ENCODE measurements around the gene PRPF38A.

DNA sequence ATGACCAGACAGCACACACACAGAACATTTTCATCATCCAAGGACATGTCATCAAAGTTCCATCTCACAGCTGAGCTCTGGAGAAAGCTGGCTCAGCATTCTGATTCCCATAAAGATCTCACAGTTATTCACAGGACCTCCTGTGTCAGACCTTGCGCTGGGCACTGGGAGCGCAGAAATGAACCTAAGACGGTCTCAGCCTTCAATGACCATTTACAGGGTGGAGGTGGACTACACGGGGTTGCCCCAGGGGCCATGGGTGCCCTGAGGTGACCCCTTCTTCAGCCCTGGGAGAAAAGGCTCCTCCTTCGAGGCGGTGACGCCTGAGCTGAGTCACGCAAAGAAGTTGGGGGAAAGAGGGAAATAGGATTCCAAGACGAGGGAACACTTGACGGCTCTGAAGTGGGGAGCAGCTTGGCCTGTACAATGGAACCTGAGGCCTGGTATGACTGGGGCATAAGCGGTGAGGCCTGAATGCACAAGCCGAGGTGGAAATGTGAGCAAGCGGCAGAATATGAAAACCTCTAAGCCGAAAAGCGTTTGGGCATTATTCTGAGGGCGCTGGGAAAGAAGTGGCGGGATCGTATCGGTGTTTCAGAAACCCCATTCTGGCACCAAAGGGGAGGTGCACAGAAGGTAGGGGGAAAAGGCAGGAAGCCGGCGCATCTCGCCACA lies 39.2 kb upstream of the PRPF38A start:
- TF ChIP-seq CTCF (IDR thresholded peaks at IDR 0.05): no peak
- TF ChIP-seq TCF7L2 (IDR thresholded peaks at IDR 0.05; ENCODE audit: low read depth, low read length): no peak
